SU-DHL-6 (cell line): ENCODE data around the gene UBTD2.

ENCODE experiments used
- EZH2phosphoT487 ChIP-seq: fragments of 200-600 bp; sonication (generic), shearing (Covaris generic); conservative IDR thresholded peaks from 2 replicates; pipeline ENCODE4 v1.6.1; 2018; ENCODE audit warnings: mild to moderate bottlenecking, antibody characterized with exemption, low read length, moderate library complexity, mixed read lengths
- TF ChIP-seq, protein P1 (sequence below): fragments of 200-600 bp; sonication (generic); IDR thresholded peaks from one replicate; pipeline ENCODE4 v1.5.1; 2017; ENCODE audit warnings: antibody characterized with exemption, mild to moderate bottlenecking, low read length, moderate library complexity; ENCODE audit not compliant: insufficient read depth, poor library complexity, severe bottlenecking

DNA sequence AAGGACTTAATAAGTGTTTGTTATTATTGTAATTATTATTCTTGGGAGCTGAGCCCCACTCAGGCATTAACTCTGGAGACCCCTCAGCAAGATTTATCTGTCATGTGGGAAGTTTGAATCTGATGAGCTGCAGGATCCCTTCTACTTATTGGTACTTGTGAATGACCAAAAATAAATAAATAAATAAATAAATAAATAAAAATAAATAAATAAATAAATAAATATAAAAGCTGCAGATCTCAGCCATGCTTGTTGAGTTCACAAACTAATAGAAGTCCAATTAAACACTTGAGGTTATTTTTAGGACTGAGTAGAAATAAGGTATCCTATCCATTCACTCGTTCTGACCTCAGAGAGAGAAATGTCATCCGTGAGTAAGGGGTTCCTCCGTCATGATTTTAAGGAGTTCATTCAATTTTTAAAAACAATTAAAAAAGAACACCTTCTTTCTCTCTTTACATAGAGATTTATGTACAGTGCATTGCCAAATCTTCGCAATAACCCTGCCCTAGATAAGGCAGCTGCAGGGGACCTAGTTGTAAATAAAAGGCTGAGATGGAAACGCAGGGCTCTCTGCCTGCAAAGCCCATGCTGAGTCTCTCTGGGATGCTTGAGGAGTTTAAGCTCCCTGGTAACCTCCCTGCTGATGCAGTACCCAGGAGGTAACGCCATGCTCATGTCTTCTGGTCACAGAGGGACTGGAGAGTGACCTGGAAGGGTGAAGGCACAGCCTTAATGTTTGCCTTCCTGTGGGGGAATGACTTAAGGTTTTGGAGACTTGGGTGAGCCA, 88.4 kb downstream of the UBTD2 start:
- TF ChIP-seq, protein P1, sequence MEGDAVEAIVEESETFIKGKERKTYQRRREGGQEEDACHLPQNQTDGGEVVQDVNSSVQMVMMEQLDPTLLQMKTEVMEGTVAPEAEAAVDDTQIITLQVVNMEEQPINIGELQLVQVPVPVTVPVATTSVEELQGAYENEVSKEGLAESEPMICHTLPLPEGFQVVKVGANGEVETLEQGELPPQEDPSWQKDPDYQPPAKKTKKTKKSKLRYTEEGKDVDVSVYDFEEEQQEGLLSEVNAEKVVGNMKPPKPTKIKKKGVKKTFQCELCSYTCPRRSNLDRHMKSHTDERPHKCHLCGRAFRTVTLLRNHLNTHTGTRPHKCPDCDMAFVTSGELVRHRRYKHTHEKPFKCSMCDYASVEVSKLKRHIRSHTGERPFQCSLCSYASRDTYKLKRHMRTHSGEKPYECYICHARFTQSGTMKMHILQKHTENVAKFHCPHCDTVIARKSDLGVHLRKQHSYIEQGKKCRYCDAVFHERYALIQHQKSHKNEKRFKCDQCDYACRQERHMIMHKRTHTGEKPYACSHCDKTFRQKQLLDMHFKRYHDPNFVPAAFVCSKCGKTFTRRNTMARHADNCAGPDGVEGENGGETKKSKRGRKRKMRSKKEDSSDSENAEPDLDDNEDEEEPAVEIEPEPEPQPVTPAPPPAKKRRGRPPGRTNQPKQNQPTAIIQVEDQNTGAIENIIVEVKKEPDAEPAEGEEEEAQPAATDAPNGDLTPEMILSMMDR: no peak
- TF ChIP-seq EZH2phosphoT487: no peak
